Testis (tissue), 3 donors: ENCODE data around the gene POMP. TPM values are rescaled to one million over a fixed set of nuclear protein-coding genes. Genes with fewer than 3 reads are reported as not detected.

Experiments used
- DNase-seq: peaks from one replicate; pipeline ENCODE4 v3.0.0-alpha.2; 2019
- H3K27ac ChIP-seq, 2 donors: fragments of 200-600 bp; sonication (generic); one replicate each; pipeline ENCODE4 v1.5.1; 2019
- H3K27me3 ChIP-seq: fragments of 200-600 bp; sonication (generic); one replicate; pipeline ENCODE4 v1.5.1; 2019
- H3K36me3 ChIP-seq: fragments of 200-600 bp; sonication (generic); one replicate; pipeline ENCODE4 v1.5.1; 2017; ENCODE audit warnings: low read depth; ENCODE audit errors: missing control alignments
- H3K4me1 ChIP-seq: fragments of 200-600 bp; sonication (generic); one replicate; pipeline ENCODE4 v1.5.1; 2019
- H3K4me3 ChIP-seq, 2 donors: fragments of 200-600 bp; sonication (generic); one replicate each; pipeline ENCODE4 v1.5.1; 2017 to 2019
- H3K9me3 ChIP-seq: fragments of 200-600 bp; sonication (generic); one replicate; pipeline ENCODE4 v1.5.1; 2017
- CTCF ChIP-seq, 3 experiments: fragments of 450-650 bp in 2 of 3; fragments of 200-600 bp in 1 of 3; sonication (generic) in 1 of 3; IDR thresholded peaks; one replicate each; pipeline ENCODE4 v1.5.1; 2016 to 2019; ENCODE audit warnings: antibody characterized with exemption in 3 of 3, mild to moderate bottlenecking in 2 of 3, moderate library complexity in 1 of 3
- POLR2A ChIP-seq: fragments of 450-650 bp; IDR thresholded peaks from one replicate; pipeline ENCODE4 v1.6.1; 2017; ENCODE audit warnings: antibody characterized with exemption, mild to moderate bottlenecking, moderate library complexity
- WGBS, 2 donors: methylation state at CpG; one replicate each; pipeline ENCODE4 v1.1.5; 2018; 5-methylcytosine and 5-hydroxymethylcytosine counted together
- intact Hi-C: fragments of 100-400 bp; cut with DNase I; formaldehyde crosslinking; loops from one replicate; pipeline ENCODE4 v1.15.1; 2023; ENCODE audit warnings: low total_unique reads
- polyA plus RNA-seq: library from polyadenylated mRNA; stranded (reverse); fragments of 350-450 nt; fragmentation: Illumina TruSeq; extraction: RNeasy Lipid Tissue Mini Kit (QIAGEN cat#74804); gene quantifications from one replicate; pipeline ENCODE4 v1.2.3, GENCODE V29; 2014; ENCODE audit warnings: low read depth, low replicate concordance; ENCODE audit not compliant: insufficient read depth
- small RNA-seq, 2 donors: library from RNA; depleted of rRNA; stranded (forward); fragments of <200 nt; gene quantifications; one replicate each; pipeline ENCODE3, GENCODE V24; 2016
- total RNA-seq, 2 donors: library from RNA; depleted of rRNA; stranded (reverse); fragments of >200 nt; gene quantifications; one replicate each; pipeline ENCODE4 v1.2.3, GENCODE V29; 2016

The POMP gene
- total and polyA plus RNA-seq, 3 donors from 2014 or later = 53.4 to 114 (median 57.3) TPM

- Histone ChIP-seq H3K4me3 (peak within 1 kb of the TSS; percentile 76 to 81), H3K27me3 (no peaks in the 10 kb centered on the region), H3K4me1 (peaks cover 17% of the 10 kb centered on the region), H3K9me3 (no peaks in the 10 kb centered on the region), H3K36me3 (no peaks in the 10 kb centered on the region), H3K27ac (peak within 1 kb of the TSS; percentile 86 to 92)
- TF ChIP-seq CTCF (IDR thresholded peaks at IDR 0.05) (peak in 1 of 3 experiments; percentile 3), POLR2A (no peak)
- intact Hi-C loops = no loop called here
- WGBS, 2 donors = 0% methylated on average over 13 to 41 of the region's 78 CpGs
- DNase-seq = peak; percentile 98
Measured at GRCh38 chr13:28718543-28719226, 59.8 kb downstream of the POMP start, which contains the start of gene SLC46A3. SLC46A3 (minus strand) TSS chr13:28718970; CDS start chr13:28717998, 972 bp downstream.

GRCh38 chr13:28719227-28720055, 60.5 kb downstream of the POMP start:
- 18 to 28% methylated on average over 14 to 15 of the region's 15 CpGs for WGBS, 2 donors
- H3K4me3 ChIP-seq = peak overlapping the region; percentile 76 to 81
- no peak for TF ChIP-seq CTCF (IDR thresholded peaks at IDR 0.05)
- TF ChIP-seq POLR2A = no peak
- no peaks in the 10 kb centered on the region for H3K9me3 ChIP-seq
- H3K27ac ChIP-seq = peak overlapping the region in 1 of 2 donors; percentile 92
- DNase-seq = no peak
- H3K27me3 ChIP-seq = no peaks in the 10 kb centered on the region
- intact Hi-C loops = no loop called here
- peaks cover 17% of the 10 kb centered on the region for H3K4me1 ChIP-seq
- no peaks in the 10 kb centered on the region for H3K36me3 ChIP-seq

- Histone ChIP-seq H3K4me1 (no peaks in the 10 kb centered on the region), H3K36me3 (no peaks in the 10 kb centered on the region), H3K27me3 (no peaks in the 10 kb centered on the region), H3K27ac (no peak overlapping the region), H3K4me3 (no peak overlapping the region), H3K9me3 (no peaks in the 10 kb centered on the region)
- WGBS, 2 donors = 92% methylated on average over 21 to 22 of the region's 22 CpGs
- intact Hi-C loops = no loop called here
- no peak for TF ChIP-seq POLR2A
- no peak for TF ChIP-seq CTCF (IDR thresholded peaks at IDR 0.05)
- DNase-seq = no peak
Measured at GRCh38 chr13:28723806-28724205, 64.9 kb downstream of the POMP start.

- Histone ChIP-seq H3K27me3 (no peaks in the 10 kb centered on the region), H3K36me3 (no peaks in the 10 kb centered on the region), H3K9me3 (no peaks in the 10 kb centered on the region), H3K27ac (no peak overlapping the region), H3K4me1 (no peaks in the 10 kb centered on the region), H3K4me3 (no peak overlapping the region)
- WGBS, 2 donors = 88 to 94% methylated on average over 3 of the region's 3 CpGs
- no peak for TF ChIP-seq POLR2A
- no peak for TF ChIP-seq CTCF (IDR thresholded peaks at IDR 0.05)
- DNase-seq = no peak
- intact Hi-C loops = no loop called here
Measured at GRCh38 chr13:28725046-28725610, 66.2 kb downstream of the POMP start.

Small RNAs within 50 kb of the gene (small RNA-seq; reads per million reads assigned to genes)
- gene RF00019 (0 reads per million in 2 donors), gene RNU6-53P (0 reads per million in 2 donors)

Other genes starting within 250 kb of the POMP start
- 10 to 100 TPM; 26.6 to 47.4 TPM for gene FLT1, start 164.0 kb upstream of the POMP start, total RNA-seq
- 48.1 TPM for gene FLT1, start 164.0 kb upstream of the POMP start, polyA plus RNA-seq
- gene SLC46A3, start 59.8 kb downstream of the POMP start, total RNA-seq = 10 to 100 TPM; 30.5 to 36.0 TPM
- 22.9 TPM for gene SLC46A3, start 59.8 kb downstream of the POMP start, polyA plus RNA-seq
- gene MTUS2, start 161.2 kb downstream of the POMP start, total RNA-seq = 1 to 10 TPM; 8.3 to 9.2 TPM
- 2.1 TPM for gene MTUS2, start 161.2 kb downstream of the POMP start, polyA plus RNA-seq